Trophoblast cell (in vitro differentiated cells and primary cell): ENCODE data around the gene FBN1.

ENCODE experiments used
- DNase-seq, 2 donors: peaks; one replicate each; pipeline ENCODE4 v3.0.0-alpha.2; 2016
- H2AFZ ChIP-seq: 2 replicates; pipeline ENCODE4 v1.6.1; 2013; ENCODE audit warnings: low read length, moderate library complexity, mild to moderate bottlenecking; ENCODE audit not compliant: insufficient read depth, poor library complexity
- H2AK5ac ChIP-seq: 2 replicates; pipeline ENCODE4 v1.6.1; 2013; ENCODE audit warnings: mild to moderate bottlenecking, low read length
- H2BK120ac ChIP-seq: 2 replicates; pipeline ENCODE4 v1.6.1; 2013; ENCODE audit warnings: low read length, mild to moderate bottlenecking, moderate library complexity; ENCODE audit not compliant: insufficient read depth, poor library complexity
- H2BK12ac ChIP-seq: 2 replicates; pipeline ENCODE4 v1.6.1; 2013; ENCODE audit warnings: mild to moderate bottlenecking, low read length, moderate library complexity
- H2BK5ac ChIP-seq: 2 replicates; pipeline ENCODE4 v1.6.1; 2013; ENCODE audit warnings: low read length, low read depth, moderate library complexity, mild to moderate bottlenecking; ENCODE audit not compliant: poor library complexity
- H3K14ac ChIP-seq: 2 replicates; pipeline ENCODE4 v1.6.1; 2013; ENCODE audit warnings: mild to moderate bottlenecking, low read length
- H3K18ac ChIP-seq: 2 replicates; pipeline ENCODE4 v1.6.1; 2013; ENCODE audit warnings: mild to moderate bottlenecking, low read length
- H3K23ac ChIP-seq: 2 replicates; pipeline ENCODE4 v1.6.1; 2013; ENCODE audit warnings: low read length
- H3K27ac ChIP-seq: 2 replicates; pipeline ENCODE4 v1.5.1; 2013; ENCODE audit warnings: low read depth, mild to moderate bottlenecking, inconsistent platforms, low read length, moderate library complexity
- H3K27me3 ChIP-seq: 2 replicates; pipeline ENCODE4 v1.6.1; 2013; ENCODE audit warnings: inconsistent platforms, mild to moderate bottlenecking, low read length, moderate library complexity; ENCODE audit not compliant: insufficient read depth
- H3K36me3 ChIP-seq, 2 experiments: 1 replicate in 1 of 2; 2 replicates in 1 of 2; pipeline ENCODE4 v1.6.1; 2013; ENCODE audit warnings: low read length in 2 of 2, mild to moderate bottlenecking in 2 of 2, moderate library complexity in 1 of 2; ENCODE audit not compliant: insufficient read depth in 2 of 2, control insufficient read depth in 1 of 2
- H3K4ac ChIP-seq: 2 replicates; pipeline ENCODE4 v1.6.1; 2013; ENCODE audit warnings: low read depth, mild to moderate bottlenecking, low read length, moderate library complexity
- H3K4me1 ChIP-seq, 2 experiments: 1 replicate in 1 of 2; 2 replicates in 1 of 2; pipeline ENCODE4 v1.6.1; 2013; ENCODE audit warnings: low read length in 2 of 2, mild to moderate bottlenecking in 2 of 2, moderate library complexity in 1 of 2; ENCODE audit not compliant: insufficient read depth in 2 of 2, control insufficient read depth in 1 of 2
- H3K4me2 ChIP-seq: 2 replicates; pipeline ENCODE4 v1.6.1; 2013; ENCODE audit warnings: inconsistent platforms, mild to moderate bottlenecking, low read length, moderate library complexity
- H3K4me3 ChIP-seq: 2 replicates; pipeline ENCODE4 v1.5.1; 2013; ENCODE audit warnings: mild to moderate bottlenecking, low read depth, low read length, inconsistent platforms
- H3K79me1 ChIP-seq: one replicate; pipeline ENCODE4 v1.6.1; 2013; ENCODE audit warnings: low read length
- H3K79me2 ChIP-seq: 2 replicates; pipeline ENCODE4 v1.6.1; 2013; ENCODE audit warnings: low read length, mild to moderate bottlenecking; ENCODE audit not compliant: control insufficient read depth, insufficient read depth, poor library complexity
- H3K9ac ChIP-seq: 2 replicates; pipeline ENCODE4 v1.6.1; 2013; ENCODE audit warnings: mild to moderate bottlenecking, low read length
- H3K9me3 ChIP-seq: 2 replicates; pipeline ENCODE4 v1.6.1; 2013; ENCODE audit warnings: low read depth, mild to moderate bottlenecking, control low read depth, inconsistent platforms, low read length; ENCODE audit not compliant: insufficient read depth
- H4K12ac ChIP-seq: 2 replicates; pipeline ENCODE4 v1.6.1; 2013; ENCODE audit warnings: low read depth, mild to moderate bottlenecking, low read length, moderate library complexity
- H4K8ac ChIP-seq: 2 replicates; pipeline ENCODE4 v1.6.1; 2013; ENCODE audit warnings: low read depth, mild to moderate bottlenecking, low read length, moderate library complexity
- H4K91ac ChIP-seq: one replicate; pipeline ENCODE4 v1.6.1; 2013; ENCODE audit warnings: low read depth, mild to moderate bottlenecking, low read length, moderate library complexity
- WGBS: extraction: QIAGEN DNeasy Blood & Tissue Kit; methylation state at CpG from one replicate; pipeline ENCODE4 v1.1.7; 2013; ENCODE audit warnings: missing lambda C conversion rate; ENCODE audit not compliant: insufficient read length, insufficient coverage; ENCODE audit errors: extremely low coverage; 5-methylcytosine and 5-hydroxymethylcytosine counted together

FBN1 gene

DNA sequence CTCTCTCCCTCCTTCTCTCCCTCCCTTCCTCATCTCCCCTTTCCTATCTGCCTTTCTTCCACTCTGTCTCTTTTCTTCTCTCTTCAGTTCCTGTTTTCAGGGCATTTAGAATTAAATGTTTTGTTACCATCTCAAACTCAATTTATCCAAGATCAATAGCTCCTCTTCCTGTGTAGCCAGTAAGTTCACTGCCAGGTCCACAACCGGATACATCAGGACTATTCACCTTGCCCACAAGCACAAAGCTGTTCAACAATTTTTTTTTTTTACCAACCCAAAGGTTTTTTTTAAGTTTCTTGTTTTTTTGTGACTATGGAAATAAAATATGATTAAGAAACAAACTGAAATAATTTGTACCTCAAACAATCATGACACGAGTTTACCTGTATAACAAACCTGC lies 26.1 kb downstream of the FBN1 start:
- no peak overlapping the region for H2AFZ ChIP-seq
- H4K8ac ChIP-seq: no peak overlapping the region
- H3K36me3 ChIP-seq: no peaks in the 10 kb centered on the region
- no peak overlapping the region for H4K91ac ChIP-seq
- no peak overlapping the region for H3K18ac ChIP-seq
- no CpG with 5 or more reads among the region's 2 CpGs for WGBS
- H4K12ac ChIP-seq: no peak overlapping the region
- no peak overlapping the region for H3K27ac ChIP-seq
- H3K4ac ChIP-seq: no peak overlapping the region
- no peaks in the 10 kb centered on the region for H3K79me2 ChIP-seq
- H2BK5ac ChIP-seq: no peak overlapping the region
- H3K14ac ChIP-seq: no peak overlapping the region
- no peak overlapping the region for H2BK120ac ChIP-seq
- no peak overlapping the region for H3K4me3 ChIP-seq
- H3K4me2 ChIP-seq: no peak overlapping the region
- H3K27me3 ChIP-seq: no peaks in the 10 kb centered on the region
- no peak overlapping the region for H3K9ac ChIP-seq
- no peaks in the 10 kb centered on the region for H3K4me1 ChIP-seq
- no peak overlapping the region for H3K23ac ChIP-seq
- no peak for DNase-seq
- H2BK12ac ChIP-seq: no peak overlapping the region
- H3K79me1 ChIP-seq: no peaks in the 10 kb centered on the region
- H3K9me3 ChIP-seq: no peaks in the 10 kb centered on the region
- no peak overlapping the region for H2AK5ac ChIP-seq

DNA sequence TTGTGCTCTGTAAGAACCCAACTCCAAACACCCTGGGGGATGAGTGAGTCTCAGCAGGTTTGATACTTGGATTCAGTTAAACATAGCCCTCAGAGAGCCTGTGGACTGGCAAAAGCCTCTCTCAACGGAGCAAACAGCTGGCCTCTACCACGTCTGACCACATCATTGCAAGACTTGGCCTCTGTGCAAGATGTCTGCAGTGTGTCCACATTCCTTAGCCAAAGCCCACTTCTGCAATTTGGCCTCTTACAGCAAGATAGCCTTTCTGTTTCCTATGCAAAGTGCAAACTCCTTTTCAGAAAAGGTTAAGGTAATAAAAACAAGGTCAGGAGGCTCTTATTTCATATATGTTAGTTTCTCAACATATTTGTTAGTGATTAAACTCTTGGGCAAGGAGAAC lies 27.9 kb downstream of the FBN1 start:
- H4K91ac ChIP-seq: no peak overlapping the region
- H2BK12ac ChIP-seq: no peak overlapping the region
- no peak overlapping the region for H3K18ac ChIP-seq
- no peaks in the 10 kb centered on the region for H3K27me3 ChIP-seq
- no peak overlapping the region for H3K9ac ChIP-seq
- no CpG with 5 or more reads among the region's 2 CpGs for WGBS
- no peak overlapping the region for H4K12ac ChIP-seq
- no peak overlapping the region for H3K23ac ChIP-seq
- H2BK5ac ChIP-seq: no peak overlapping the region
- no peak overlapping the region for H3K4ac ChIP-seq
- no peak overlapping the region for H4K8ac ChIP-seq
- no peaks in the 10 kb centered on the region for H3K79me1 ChIP-seq
- no peak overlapping the region for H2BK120ac ChIP-seq
- H3K14ac ChIP-seq: no peak overlapping the region
- no peaks in the 10 kb centered on the region for H3K4me1 ChIP-seq
- no peaks in the 10 kb centered on the region for H3K36me3 ChIP-seq
- H3K4me3 ChIP-seq: no peak overlapping the region
- no peak overlapping the region for H2AFZ ChIP-seq
- H3K4me2 ChIP-seq: no peak overlapping the region
- H3K79me2 ChIP-seq: no peaks in the 10 kb centered on the region
- H3K9me3 ChIP-seq: no peaks in the 10 kb centered on the region
- H2AK5ac ChIP-seq: no peak overlapping the region
- no peak overlapping the region for H3K27ac ChIP-seq
- no peak for DNase-seq

DNA sequence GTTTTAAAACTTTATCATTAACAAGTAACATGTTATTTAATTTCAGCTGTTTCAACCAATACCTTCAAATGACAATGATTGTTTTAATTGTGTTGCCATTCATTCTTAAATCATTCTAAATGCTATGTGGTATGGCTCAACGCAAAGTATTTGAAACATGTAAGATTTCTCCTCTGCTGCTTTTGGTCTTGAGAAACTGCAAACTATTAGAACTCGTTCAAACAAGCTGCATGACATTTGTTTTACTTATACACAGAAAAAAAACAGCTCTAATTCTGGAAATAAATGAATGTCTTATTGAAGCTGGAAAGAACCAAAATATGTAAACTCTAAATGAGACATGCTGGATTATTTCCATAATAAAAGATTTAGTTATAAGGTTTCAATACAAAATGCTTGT lies 29.3 kb downstream of the FBN1 start:
- H3K4me3 ChIP-seq: no peak overlapping the region
- H3K9ac ChIP-seq: no peak overlapping the region
- no peaks in the 10 kb centered on the region for H3K9me3 ChIP-seq
- no peaks in the 10 kb centered on the region for H3K79me1 ChIP-seq
- no peak overlapping the region for H3K4me2 ChIP-seq
- H3K4ac ChIP-seq: no peak overlapping the region
- DNase-seq: peak in 1 of 2 donors; percentile 70
- no peak overlapping the region for H4K12ac ChIP-seq
- no peak overlapping the region for H3K23ac ChIP-seq
- H4K8ac ChIP-seq: no peak overlapping the region
- no peak overlapping the region for H2BK12ac ChIP-seq
- H2AK5ac ChIP-seq: no peak overlapping the region
- H2AFZ ChIP-seq: no peak overlapping the region
- H3K27me3 ChIP-seq: no peaks in the 10 kb centered on the region
- H3K14ac ChIP-seq: no peak overlapping the region
- WGBS: no CpG with 5 or more reads among the region's 2 CpGs
- H4K91ac ChIP-seq: no peak overlapping the region
- H3K36me3 ChIP-seq: no peaks in the 10 kb centered on the region
- no peak overlapping the region for H2BK5ac ChIP-seq
- H3K18ac ChIP-seq: no peak overlapping the region
- H3K79me2 ChIP-seq: no peaks in the 10 kb centered on the region
- no peaks in the 10 kb centered on the region for H3K4me1 ChIP-seq
- no peak overlapping the region for H3K27ac ChIP-seq
- no peak overlapping the region for H2BK120ac ChIP-seq

DNA sequence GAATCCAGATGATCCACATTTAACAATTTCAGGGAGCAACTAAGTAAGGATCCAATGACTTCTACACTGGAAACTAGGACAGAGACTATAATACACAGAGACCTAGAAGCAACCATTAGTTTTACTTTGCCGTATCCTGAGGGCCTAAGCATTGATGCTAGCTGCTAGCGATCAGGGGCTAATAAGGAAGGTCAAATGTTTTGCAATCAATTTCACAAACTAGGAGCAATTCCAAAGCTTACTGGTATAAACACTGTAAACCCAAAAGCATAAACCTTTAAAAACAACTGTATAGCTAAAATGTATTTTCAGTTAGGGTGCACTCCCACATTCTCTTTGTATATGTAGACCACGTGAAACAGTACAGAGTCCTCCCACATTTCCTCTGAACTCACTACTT lies 31.5 kb downstream of the FBN1 start:
- H4K91ac ChIP-seq: no peak overlapping the region
- no peaks in the 10 kb centered on the region for H3K4me1 ChIP-seq
- H3K27ac ChIP-seq: no peak overlapping the region
- H2AK5ac ChIP-seq: no peak overlapping the region
- H3K14ac ChIP-seq: no peak overlapping the region
- no peak overlapping the region for H3K18ac ChIP-seq
- WGBS: no CpG with 5 or more reads among the region's 3 CpGs
- H3K4me2 ChIP-seq: no peak overlapping the region
- no peak overlapping the region for H2BK120ac ChIP-seq
- no peaks in the 10 kb centered on the region for H3K9me3 ChIP-seq
- DNase-seq: no peak
- H4K8ac ChIP-seq: no peak overlapping the region
- no peak overlapping the region for H3K9ac ChIP-seq
- H3K4me3 ChIP-seq: no peak overlapping the region
- H3K23ac ChIP-seq: no peak overlapping the region
- H3K79me2 ChIP-seq: no peaks in the 10 kb centered on the region
- H2AFZ ChIP-seq: no peak overlapping the region
- H3K36me3 ChIP-seq: no peaks in the 10 kb centered on the region
- no peak overlapping the region for H3K4ac ChIP-seq
- no peak overlapping the region for H2BK12ac ChIP-seq
- H2BK5ac ChIP-seq: no peak overlapping the region
- no peaks in the 10 kb centered on the region for H3K79me1 ChIP-seq
- H4K12ac ChIP-seq: no peak overlapping the region
- H3K27me3 ChIP-seq: no peaks in the 10 kb centered on the region
